NCI-H1105 treated with DMSO at 0.1 percent for 48 hours (cell line): ENCODE results near the gene TSHZ2.
A peak's percentile ranks its signal among the peaks of the same experiment; 100 is the strongest.
"Not testable (repeated sequence)": the region's sequence is repeated elsewhere in the genome, so short reads cannot be mapped to it uniquely, and the experiment has no call there.

ENCODE experiments used
- DNase-seq: peaks from one replicate; lab custom pipeline; 2025; lab: John Stamatoyannopoulos, UW

TSHZ2 gene

DNA sequence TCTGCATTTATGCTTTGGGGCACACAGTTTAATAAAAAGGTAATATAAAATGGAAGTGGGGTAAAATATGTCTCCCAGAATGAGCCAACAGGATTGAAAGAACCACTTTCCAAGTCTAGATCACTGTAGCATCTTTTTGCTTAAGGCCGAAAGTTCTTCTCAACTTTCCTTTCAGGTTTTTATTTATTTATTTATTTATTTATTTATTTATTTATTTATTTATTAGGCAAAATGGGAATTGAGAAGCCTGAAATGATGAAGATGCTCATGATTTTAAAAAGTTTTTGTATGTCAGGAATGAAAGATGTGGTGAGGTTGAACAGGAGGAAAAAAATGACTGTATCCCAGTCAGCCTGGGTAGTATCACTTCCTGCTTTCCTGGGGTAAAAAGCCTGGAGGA, 24.0 kb downstream of the TSHZ2 start:
- DNase-seq, result no peak

DNA sequence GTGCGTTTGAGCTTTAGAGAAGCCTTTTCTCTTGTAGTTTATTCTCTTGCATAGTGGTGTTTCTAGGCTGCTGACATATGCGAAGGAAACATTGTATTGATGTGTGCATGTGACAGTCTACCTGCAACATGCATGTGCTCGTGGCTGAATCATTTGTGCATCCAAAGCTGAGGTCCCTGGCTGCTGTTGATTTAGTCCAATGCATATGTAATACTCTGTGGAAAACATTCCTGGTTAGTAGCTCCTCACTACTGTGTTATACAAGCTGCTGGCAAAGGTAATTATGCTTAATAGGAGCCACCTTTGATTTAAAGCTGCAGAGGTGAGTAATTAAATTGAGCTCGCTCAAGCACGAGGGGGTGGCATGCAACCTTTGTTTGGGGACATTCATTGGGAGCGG, 24.5 kb downstream of the TSHZ2 start:
- DNase-seq, result peak; percentile 43

DNA sequence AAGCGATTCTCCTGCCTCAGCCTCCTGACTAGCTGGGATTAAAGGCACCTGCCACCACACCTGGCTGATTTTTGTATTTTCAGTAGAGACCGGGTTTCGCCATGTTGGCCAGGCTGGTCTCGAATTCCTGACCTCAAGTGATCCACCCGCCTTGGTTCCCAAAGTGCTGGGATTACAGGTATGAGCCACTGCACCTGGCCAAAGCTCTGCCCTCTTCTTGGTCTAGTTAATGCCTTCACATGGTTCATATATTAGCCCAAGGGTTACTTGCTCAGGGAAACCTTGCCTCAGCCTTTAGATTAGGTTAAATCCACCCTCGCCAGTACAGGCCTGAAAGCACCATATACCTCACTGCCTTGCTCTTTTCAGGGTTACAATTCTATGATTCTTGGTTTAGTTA, 26.1 kb downstream of the TSHZ2 start:
- no peak for DNase-seq

DNA sequence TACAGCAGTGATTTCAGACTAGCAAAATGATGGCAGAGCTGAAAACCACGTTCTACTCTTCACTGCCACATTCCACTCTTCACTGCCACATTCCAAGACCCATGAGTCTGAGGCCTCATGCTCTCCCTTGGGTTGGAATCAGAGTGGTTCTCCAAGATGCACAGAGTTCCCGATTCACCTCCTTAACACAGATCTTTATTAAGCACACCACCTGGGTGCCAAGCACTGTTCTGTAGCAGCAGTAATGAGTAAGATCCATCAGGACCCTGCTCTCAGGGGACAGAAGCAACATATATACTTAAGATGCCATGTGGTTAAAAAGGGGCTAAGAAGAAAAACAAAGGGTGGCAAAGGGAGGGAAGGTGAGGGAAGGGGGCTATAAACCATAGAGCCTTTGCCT, 26.9 kb downstream of the TSHZ2 start:
- DNase-seq, result no peak

DNA sequence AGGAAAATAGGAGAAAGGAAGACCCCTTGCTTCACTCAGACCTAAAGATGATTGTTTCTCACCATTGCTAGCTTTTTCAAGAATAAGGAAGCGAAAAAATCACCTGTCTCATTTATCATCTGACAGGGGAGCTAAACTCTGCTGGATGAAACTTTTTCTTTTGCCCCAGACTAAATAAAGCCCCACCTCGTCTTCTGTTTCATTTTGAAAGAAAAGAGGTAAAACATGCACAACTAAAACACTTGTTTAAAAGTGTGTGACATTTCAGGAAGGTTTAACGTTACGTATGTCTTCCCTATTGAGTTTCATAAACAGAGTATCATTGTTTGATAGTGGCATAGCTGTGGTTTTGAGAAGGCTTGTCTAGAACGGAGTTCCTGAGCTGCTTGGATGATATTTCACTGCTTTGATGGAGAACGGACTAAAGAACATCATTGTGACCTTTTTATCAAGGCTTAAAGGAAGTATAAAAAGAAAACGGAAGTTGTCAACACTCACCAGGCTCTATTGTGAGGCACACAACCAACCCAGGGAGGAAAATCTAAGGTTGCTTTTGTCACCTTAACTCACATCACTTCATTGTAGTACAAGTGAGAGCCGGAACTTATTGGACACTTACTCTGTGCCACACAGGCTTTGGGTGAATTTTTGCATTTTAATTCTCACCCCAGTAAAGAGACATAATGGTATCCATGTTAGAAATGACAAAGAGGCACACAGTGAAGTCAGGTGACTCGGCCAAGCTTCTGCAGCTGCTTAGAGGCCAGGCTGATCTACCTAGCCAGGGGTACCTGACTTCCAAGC, 29.5 kb downstream of the TSHZ2 start:
- DNase-seq, result no peak

DNA sequence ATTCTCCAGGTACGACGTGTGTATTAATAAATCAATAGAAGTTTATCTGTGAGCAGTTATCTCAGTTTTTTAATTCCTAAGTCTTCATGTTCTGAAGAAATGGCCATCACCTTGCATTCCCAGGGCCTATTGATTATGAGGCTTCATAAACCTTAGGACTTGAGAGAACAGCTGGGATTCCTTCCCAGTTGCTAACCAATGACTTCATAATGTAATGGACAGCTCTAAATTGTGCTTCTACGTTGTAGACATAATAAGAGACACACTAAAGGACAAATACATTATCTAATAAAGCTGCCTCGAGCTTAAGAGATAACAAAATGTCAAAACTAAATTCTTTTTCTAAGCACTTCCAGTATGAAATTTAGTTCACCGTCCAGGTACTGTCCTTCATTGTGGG, 30.6 kb downstream of the TSHZ2 start:
- no peak for DNase-seq

DNA sequence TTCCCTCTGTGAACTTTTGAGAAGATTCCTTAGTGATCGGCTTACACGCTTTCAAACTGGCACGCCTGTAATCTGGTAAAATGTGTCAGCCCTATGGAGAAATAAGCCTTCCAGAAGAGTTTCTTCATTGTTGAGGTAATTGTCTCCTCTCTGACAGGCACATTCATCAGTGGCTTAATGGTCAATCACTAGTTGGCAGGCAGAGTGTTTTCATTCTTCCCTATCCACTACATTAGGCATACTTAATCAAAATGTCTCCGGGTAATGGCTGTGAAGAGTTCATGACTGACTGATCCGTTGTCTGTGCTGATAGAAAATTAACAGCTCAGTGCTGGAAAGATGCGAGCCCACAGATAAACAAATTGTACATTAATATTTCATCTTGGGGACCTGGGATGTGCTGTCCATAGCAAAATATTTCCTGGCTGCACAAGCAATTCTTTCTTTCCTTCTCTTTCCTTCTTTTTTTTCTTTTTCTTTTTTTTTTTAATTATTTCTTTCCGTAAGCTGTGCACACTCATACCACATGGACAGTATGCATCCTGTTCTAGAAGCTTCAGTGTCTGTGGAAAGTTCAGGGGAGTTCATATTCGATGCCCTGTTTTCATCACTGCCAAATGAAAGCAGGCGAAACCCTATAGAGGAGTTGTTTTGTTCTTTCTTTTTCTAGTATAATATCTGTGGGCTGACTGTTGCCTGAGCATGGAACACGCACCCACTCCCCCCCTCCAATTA, 31.4 kb downstream of the TSHZ2 start:
- DNase-seq, result peak; percentile 88

DNA sequence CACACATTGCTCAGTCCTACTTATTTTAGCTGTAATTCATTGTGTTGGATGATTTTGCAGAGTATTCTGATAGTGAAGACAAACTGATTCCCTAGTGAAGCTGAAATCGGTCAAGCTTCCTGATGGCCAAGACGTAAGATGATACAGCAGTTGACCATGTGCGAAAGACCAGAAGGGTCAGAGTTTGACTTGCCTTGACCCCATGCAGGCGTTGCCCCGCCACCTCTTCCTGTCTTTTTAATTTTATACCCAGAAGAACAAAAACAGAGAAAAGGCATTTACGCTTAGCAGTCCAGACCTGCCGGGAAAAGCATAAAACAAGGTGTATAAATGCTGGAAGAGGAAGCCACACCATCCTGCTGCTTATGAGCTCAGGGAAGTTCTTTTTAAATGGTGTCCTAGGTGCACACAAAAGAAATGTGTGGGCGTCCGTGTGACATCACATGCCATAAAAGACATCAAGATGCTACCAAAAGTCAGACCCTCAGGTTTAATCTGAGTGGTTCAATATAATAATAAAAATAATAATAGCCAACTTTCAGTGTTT, 32.2 kb downstream of the TSHZ2 start:
- no peak for DNase-seq

DNA sequence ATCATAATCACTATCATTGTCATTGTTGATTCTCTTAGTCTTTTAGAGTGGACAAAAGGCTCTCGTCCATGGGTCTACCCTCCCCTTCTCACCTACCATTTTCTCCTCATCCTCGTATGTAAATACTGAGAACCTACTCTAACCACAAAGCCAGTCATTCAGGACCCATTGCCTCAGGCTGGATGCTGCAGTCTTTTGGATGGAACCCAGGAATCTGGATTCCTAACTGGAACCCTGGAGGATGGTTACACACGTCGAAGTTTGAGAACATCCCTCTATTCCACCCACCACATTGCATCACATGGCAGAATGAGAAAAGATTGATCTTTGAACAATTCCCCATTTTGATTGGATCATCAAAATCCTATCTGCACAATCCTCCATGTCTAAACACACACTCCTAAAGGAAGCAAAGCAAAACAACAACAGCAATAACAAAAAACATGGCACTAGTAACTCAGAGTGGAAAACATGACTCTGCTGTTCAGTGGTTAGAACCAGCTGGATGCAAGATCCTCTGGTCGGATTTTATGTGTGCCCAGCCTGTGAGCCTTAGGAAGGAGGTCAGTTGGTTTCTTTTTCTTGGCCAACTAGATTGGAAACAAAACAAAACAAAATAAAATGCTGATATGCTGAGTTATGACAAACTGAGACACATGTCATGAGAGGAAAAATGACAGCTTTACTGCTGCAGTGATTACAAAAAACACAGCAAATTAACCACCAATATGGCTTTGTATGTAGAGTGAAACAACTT, 38.0 kb downstream of the TSHZ2 start:
- DNase-seq, result no peak

DNA sequence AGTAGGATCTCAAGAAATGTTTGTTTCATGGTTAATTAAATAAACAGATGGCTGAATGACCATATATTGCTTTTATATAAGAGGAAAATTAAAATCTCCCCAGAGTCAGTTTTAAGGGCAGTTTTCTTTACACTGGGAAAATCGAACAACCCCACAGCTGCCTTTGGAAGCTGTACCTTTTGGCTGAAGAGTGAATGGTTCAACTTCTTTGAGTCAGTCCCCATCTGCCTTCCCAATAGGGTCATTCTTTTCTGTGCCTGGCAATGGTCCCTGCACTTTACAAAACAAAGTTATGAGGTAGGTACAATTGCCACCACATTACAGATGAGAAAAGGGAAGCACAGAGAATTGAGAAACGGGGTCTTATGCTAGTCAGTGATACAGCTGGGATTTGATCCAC, 39.5 kb downstream of the TSHZ2 start:
- DNase-seq, result no peak

DNA sequence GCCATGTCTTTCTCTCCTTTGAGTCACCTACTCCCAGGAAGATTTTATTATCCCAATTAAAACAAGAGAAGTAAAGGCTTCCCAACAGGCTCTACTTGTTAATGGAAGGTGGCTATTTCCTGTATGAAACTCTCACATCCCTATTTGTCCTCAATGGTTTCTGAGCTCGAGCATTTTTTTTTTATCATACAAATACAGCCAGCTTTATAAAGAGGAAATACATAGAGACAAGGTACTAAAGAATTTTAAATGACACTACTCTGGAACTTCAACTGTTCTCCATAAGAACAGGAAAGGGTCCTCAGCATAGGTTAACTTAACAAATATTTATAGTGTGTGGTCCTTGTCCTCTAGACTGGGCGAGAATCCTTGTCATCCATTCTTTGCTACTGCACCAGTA, 41.0 kb downstream of the TSHZ2 start:
- DNase-seq, result no peak

DNA sequence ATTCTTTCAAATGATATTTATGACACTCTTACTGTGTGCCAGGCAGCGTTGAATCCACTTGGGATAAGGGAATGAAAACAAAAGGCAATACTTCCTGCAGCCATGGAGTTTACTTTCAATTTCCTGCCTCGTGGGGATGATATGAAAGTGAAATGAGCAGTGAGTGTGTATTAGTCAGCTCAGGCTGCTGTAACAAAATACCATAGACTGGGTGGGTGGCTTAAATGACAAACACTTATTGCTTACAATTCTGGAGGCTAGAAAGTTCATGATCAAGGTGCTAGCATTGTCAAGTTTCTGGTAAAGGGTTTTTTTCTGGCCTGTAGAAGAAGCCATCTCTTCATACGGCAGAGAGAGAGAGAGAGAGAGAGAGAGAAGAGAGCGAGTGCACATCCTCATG, 41.7 kb downstream of the TSHZ2 start:
- DNase-seq, result no peak

DNA sequence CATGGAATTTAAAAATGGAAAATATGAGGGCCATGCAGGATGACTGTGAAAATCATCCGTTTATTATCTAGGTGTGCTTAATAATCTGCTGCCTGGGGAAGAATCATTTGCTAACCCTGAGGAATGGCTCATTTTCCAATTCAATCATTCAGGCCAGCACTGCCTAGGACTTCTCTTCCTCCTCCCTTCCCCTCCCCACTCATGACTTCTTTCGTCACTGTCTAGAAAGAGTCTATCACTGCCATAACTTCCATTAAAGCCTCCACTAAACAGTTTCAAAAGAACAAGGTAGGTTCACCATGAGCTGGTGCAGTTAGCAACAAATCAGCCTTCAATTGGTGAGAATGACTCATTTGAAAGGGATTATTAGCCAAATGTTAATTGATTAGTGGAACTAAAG, 43.9 kb downstream of the TSHZ2 start:
- DNase-seq, result no peak

DNA sequence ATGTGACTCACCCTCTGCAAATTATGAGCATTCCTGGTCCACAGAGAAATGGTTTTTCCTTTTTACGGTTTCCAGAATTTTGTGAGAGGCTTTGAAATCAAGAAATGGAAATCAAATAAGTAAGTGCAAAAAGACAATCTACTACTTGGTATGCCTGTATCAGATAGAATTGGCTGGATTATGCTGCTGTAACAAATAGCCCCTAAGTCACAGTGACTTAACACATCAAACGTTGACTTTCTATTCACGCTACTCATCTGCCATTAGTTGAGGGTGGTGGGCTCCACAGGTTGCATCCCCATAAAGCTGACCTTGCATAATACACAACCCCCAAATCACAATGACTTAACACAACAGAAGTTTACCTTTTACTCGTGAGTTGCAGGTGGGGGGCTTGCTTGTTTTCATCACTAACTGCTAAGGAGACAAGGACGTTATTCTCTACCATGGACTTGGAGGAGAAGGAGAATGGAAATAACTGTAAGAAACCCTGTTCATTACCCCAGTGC, 44.4 kb downstream of the TSHZ2 start:
- no peak for DNase-seq

DNA sequence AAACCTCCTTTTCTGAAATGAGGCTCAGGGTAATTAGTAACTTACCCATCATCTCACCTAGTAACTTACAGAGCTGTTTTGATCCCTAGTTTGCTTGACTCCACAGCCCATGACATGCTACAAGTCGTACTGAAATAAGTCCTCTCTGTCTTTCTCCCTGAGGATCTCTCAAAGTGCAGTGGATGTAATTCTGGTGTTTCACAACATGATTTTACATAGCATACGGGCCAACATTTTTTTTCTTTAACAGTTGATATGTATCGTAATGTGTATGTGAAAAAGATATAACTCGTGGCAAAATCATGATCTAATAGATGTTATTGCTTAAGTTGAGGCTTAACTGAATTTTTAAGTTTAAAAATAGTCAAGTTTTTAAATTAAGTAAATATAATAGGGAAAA, 45.0 kb downstream of the TSHZ2 start:
- DNase-seq, result no peak

DNA sequence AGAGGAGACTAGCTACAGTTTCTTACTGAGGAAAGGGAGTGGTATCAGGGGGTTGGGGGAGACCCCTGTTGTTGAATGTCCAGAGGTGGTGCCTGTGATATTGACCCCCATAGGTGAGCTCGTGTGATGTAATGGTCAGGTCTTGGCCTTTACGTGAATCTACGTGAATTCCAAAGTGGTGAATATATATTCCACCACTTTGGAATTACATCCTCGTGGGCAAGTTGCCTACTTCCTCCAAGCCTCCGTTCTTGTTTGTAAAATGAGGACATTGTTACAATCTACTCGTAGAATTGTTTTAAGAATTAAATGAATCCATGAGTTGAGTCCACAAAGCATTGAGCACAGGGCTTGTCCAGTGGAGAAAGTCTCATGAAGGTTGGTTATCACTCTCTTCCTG, 47.3 kb downstream of the TSHZ2 start:
- no peak for DNase-seq

DNA sequence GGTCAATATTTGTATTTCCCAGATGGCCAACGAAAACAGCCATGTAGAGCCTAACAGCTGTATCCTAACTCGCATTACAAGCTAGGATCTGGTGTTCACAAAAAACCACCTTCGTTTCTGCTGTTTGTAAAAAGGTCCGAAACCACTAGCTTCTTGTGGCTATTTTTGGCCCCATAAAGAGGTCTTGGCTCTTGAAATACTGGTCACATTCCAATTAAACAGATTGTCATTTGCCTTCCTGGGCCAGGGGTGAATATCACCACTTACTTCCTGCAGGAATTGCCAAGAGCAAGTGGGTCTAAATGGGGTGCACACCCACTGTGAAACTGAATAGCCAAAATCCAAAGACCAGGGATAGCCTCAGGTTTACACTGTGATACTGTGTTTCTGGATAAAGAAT, 48.2 kb downstream of the TSHZ2 start:
- DNase-seq, result no peak

DNA sequence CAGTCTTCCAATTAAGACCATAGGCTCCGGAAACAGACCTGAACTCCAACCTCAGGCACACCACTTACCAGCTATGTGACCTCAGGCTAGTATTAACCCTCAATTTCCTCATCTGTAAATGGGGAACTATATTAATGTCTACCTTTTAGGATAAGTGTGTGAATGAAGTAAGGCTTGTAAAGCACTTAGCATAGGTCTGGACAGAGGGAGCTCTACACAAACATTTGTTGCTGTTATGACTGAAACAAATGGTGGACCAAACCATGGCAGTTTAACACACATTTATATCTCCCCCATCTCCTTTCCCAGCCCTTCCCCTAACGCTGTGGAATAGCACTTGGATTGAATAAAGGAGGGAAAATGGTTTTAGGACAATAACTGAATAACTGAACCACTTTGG, 48.7 kb downstream of the TSHZ2 start:
- no peak for DNase-seq

DNA sequence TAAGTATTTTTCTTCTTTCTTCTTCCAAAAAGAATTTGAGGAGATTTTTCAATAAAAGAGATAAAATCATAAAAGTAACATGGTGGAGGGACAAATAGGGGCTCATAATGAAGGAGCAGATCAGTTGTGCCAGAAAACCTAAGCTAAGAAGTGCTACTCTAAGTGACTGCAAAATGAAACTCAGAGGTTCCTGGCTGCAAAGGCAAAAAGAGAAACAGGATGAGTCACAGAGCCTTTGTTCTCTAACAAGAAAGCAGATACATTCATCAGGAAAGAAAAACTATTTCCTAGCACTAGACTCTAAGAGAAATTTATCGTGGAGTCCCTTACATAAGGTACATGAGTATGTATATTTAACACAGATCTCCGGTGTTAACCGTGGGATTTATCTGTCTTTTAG, 49.8 kb downstream of the TSHZ2 start:
- no peak for DNase-seq

DNA sequence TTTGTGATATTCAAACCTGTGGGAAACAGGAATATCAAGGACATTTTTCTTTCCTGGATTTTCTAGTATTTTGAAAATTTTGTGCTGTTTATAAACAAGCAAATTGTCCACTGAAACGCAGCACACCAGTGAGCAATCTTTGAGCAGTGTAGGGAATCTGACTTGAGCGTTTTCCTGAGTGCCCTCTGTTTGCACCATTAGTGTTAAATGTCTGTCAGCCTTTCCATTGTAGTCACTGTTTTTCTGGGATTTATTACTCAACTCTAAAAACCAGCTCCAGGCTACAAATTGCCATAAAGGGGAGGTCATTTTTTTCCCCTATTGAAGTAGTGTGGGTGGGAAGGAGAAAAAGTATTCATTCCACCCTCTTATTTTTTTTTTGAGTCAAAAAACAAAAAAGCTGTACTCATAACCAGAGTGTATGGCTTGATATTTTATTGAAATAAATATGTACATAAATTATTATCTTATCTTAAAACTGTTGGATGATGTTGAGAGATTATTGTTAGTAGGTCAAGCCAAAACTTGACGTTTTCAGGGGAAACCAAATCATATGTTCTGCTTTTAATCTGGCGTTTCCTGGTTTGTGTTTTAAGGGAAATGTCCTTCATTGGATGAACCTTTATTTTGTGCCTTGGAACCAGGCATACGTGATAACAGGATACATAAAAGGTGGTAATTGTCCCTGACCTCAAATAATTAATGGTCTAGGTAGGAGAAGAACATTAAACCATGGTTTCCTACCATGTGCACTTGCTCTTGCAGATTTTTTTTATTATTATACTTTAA, 51.8 kb downstream of the TSHZ2 start:
- DNase-seq, result no peak

DNA sequence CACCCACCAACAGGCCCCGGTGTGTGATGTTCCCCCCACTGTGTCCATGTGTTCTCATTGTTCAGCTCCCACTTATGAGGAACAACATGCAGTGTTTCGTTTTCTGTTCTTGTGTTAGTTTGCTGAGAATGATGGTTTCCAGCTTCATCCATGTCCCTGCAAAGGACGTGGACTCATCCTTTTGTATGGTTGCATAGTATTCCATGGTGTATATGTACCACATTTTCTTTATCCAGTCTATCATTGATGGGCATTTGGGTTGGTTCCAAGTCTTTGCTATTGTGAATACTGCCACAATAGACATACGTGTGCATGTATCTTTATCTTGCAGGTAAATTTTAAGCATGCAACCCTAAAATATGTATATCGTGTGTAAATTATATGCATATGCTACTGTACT, 52.5 kb downstream of the TSHZ2 start:
- DNase-seq, result not testable (repeated sequence)

DNA sequence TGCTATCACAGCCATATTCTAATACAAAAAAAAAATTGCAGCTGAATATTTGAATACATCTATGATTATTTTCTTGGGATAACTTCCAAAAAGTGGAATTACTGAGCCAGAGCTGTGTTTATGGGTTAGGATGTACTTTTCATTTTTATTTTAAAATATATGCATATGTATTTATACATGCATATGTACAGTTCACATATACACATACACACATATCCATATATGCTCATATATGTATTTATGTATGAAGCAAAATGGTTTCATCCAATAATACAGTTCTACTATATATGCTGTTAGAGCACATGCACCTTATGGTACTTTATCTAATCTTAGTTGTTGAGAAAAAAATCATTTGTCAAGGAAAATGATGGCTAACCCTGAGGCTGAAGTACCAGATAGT, 54.9 kb downstream of the TSHZ2 start:
- no peak for DNase-seq
